HG03175 (cell line): ENCODE results near the gene PTPRU.

ENCODE experiments used
- ATAC-seq: cut with Tn5 transposase; IDR thresholded peaks from one replicate; pipeline ENCODE4 v1.9.1; 2021; ENCODE audit warnings: mild to moderate bottlenecking, moderate library complexity; ENCODE audit not compliant: unreplicated experiment

PTPRU gene

DNA sequence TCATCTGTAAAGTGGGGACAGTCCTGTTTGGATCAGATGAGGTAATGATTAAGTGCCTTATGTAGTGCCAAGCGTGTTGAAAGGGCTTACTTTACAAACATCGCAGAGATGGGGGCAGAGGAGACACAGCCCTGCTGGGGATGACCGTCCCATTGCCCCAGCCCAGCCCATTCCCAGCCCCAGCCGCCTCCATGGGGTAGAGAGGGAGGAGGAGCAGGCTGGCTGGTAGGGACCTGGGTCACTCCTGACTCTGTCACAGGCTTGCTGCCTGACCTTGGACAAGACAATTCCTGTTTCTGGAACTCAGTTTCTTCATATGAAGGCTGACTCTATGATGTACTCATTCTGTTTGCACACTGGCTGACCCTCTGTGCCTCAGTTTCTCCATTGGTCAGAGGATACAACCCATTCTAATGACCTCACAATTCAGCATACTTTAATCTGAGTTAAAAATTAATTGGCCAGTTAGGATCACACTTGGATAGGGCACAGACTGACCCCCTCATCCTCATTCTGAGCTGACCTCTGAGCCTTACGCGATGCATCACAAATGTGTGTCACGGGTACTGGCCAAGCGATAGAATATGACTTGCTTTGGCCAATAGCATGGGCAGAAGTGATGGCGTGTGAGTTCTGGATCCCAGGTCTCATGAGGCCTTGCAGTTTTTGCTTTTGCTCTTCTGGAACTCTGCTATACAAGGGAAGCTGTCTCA is 91.1 kb downstream of the PTPRU start:
- no peak for ATAC-seq

DNA sequence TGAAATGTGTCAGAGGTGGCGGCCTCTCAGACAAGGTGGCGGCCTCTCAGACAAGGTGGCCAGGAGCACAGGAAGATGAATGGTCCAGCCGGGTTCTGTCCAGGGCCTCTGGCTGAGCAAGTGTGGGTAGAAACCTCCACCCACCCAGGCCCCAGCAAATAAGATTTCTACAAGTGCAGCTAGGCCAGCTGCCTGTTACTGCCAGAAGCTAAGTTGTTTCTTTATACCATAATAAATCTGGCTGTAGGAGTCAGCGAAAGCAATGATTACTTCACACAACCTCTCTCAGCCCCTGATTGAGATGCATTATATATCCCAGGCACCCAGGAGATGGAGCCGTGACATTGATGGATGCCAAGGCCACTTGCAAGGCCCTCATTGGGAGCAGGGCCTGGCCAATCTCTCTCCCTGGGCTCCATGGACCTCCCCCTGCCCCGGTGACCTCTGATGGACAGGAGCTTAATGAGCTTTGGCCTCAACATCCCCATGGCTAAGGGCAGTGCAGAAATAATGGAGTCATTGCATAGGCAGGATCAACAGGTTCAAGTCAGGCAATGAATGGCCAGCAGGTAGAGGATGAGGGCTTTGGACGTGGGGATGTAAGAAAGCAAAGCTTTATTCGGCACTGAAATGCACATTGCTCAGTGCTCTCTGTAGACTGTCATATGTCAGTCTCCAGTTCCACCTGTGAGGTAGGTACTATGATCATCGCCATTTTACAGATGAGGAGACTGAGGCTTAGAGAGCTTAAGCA is 92.9 kb downstream of the PTPRU start:
- ATAC-seq = no peak

- ATAC-seq = no peak
Observed at GRCh38 chr1:29330089-29330488, 93.8 kb downstream of the PTPRU start.

GRCh38 chr1:29330856-29331255 is 94.5 kb downstream of the PTPRU start:
- no peak for ATAC-seq

- no peak for ATAC-seq
Observed at GRCh38 chr1:29331309-29331708, 95.0 kb downstream of the PTPRU start.

GRCh38 chr1:29331729-29332128 is 95.4 kb downstream of the PTPRU start:
- ATAC-seq = no peak

DNA sequence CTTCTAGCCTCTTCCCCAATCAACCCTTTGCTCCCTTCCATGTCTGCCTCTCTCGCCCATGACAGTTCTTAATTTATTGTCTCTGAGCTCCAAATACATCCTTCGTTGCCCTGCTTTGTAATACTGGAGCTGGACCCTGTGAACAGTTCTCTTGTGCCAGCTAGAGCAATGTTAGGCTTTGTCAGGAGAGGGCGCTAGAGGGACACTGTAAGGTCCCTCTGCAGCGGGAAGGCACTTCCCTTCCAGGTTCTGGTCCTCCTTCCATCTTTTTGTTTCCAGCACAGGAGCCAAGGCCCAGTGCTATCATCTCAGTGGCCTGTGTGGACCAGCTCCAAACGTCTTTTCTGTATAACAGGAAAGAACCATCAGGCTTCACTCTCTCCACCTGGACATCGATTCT is 95.9 kb downstream of the PTPRU start:
- ATAC-seq = no peak

DNA sequence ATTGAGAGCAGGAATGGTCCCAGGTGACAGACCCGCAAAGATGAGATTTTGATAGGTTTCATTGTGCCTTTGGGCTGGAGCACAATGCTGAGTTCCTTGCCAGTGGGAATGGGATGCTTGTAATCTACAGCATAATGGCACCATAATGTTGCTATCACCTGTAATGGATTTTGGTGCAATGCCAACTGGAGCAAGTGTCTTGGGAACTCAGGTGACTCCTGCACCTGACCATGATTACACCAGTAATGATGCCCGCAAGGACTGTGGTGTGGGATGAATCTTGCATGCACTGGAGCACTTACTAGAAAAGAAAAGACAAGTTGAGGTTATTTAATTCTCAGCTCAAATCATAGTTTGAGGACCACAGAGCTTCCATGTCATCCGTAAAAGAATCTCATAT is 96.7 kb downstream of the PTPRU start:
- ATAC-seq = no peak

DNA sequence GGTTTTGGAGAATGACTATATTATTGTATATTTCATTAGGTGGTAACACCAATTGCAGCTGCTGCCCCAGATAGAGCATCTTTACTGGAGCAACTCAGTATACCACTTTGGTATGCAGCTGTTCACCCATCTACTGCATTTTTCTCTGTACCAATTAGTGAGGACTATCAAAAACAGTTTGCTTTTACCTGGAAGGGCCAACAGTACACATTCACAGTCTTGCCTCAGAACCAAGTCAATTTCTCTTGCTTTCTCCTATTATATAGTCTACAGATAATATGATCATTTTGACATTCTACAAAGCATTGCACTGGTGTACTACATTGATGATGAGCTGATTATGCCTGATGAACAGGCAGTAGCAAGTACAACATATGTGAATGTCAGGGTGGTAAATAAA is 99.3 kb downstream of the PTPRU start:
- no peak for ATAC-seq

- no peak for ATAC-seq
Observed at GRCh38 chr1:29338908-29339575, 102.7 kb downstream of the PTPRU start.

- ATAC-seq = no peak
Observed at GRCh38 chr1:29341936-29342335, 105.6 kb downstream of the PTPRU start.

DNA sequence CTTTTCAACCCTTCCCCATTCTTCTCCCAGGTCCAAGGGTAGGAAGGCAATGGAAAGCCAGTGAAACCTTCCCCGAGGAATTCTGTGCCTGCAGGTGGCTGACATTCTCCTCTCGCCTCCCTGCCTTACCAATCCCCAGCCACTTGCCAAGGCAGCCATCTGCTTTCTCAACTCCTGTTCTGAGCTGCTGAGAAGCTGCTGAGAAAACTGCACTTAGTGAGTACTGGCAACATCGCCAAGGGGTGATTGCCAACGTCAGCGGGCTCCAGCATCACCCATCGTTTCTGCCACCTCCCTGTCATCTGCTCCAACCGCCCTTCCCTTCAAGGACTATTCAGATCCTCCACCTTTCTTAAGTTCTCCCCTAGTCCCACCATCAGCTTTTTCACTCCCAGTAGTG is 106.0 kb downstream of the PTPRU start:
- ATAC-seq = no peak

GRCh38 chr1:29342983-29343382 is 106.7 kb downstream of the PTPRU start:
- ATAC-seq = no peak

GRCh38 chr1:29343476-29343875 is 107.2 kb downstream of the PTPRU start:
- ATAC-seq = no peak

DNA sequence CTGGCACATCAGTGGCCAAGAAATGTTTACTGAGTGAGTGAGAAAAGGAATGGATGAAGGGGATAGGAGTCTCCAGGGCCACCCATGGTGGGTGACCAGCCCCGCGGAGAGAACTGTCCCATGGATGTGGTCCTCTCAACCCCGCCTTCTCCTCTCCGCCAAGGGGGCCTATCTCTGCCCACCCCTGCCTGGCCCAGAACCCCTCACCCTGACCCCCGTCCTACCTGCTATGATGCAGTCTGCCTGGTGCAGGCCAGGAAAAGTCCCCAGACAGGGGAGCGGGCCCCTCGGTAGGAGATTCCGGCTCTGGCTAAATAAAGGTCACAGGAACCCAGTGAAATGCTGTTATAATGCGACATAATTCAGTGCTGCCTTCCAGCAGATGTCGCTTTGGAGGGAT is 107.6 kb downstream of the PTPRU start:
- ATAC-seq = no peak

GRCh38 chr1:29344336-29344735 is 108.0 kb downstream of the PTPRU start:
- ATAC-seq = no peak

DNA sequence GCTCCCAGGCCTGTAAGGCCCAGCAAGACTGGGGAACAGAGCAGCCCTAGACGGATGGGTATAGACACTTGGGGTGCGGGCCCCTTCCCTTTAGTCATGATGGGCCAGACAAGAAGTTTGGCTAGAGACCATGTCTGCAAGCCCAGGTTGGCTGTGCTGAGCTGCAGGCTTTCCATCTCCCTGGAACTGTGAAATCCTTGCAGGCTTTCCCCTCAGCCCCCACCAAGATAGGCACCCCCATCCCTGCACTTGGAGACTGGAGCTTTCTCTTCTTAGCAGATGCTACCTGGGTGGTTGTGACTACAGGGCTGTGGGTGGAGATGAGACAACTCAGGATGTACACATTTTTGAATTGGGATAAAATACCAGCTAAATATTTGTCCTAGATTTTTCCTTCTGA is 110.3 kb downstream of the PTPRU start:
- ATAC-seq = no peak

GRCh38 chr1:29349871-29350491 is 113.7 kb downstream of the PTPRU start:
- no peak for ATAC-seq

DNA sequence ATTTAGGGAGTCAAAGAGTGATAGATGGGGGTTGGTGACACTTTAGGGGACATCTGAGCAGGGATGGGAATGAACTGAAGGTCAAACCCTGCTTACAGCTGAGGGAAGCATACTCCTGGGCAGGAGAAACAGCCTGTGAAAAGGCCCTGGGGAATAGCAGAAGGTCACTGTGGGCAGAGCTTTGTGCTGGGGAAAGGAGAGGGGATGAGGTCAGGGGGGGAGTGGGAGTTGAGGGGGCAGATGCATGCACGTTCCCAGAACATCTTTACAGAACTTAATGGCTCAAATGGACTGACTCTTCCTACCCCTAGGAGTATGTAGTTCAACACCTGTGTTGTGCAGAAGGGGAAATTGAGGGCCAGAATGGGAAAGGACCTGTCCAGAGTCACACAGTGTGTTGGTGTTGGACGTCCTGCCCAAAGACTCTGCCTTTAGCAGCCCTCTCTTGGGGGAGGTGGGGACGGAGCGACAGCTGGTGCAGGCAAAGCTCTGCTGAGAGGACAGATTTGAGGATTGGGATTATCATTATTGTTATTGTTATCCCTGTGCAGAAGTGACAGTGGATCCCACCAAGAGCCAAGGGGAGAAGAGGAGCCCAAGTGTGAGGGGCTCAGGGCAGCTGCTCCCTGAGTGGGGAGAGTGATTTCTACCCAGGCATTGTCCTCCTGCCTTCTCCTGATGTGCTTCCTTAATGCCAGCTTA is 116.5 kb downstream of the PTPRU start:
- no peak for ATAC-seq

- ATAC-seq = no peak
Observed at GRCh38 chr1:29354511-29355098, 118.3 kb downstream of the PTPRU start.

DNA sequence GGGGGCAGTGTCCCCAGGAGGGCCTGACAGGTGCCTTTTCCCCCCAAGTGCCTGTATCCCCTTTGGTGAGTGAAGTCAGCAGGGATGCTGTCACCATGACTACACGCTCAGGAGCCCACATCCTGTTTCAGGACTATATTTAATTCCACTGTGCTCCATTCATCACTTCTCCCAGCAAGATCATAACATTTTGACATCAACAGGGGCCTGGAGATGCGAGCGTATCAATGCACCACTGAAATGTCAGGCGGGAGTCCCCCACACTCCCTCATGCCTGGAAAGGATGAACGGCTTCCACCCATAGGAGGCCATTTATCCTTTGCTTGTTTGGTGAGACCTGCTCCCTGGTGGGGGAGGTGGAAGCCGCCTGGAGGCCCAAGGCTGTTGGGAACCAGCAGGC is 119.1 kb downstream of the PTPRU start:
- no peak for ATAC-seq
